H9 (cell line): ENCODE measurements around the gene ST14. TPM values are rescaled to one million over a fixed set of nuclear protein-coding genes. Genes with fewer than 3 reads are reported as not detected.

Experiments used
- DNase-seq: peaks from one replicate; pipeline ENCODE4 v3.0.0-alpha.2; 2017
- H2AFZ ChIP-seq: one replicate; pipeline ENCODE4 v1.6.1; 2013; ENCODE audit warnings: mild to moderate bottlenecking, low read length, control low read depth, moderate library complexity
- H2AK5ac ChIP-seq: 2 replicates; pipeline ENCODE4 v1.6.1; 2013; ENCODE audit warnings: low read length, control low read depth, mixed read lengths; ENCODE audit not compliant: insufficient read length
- H2BK120ac ChIP-seq: one replicate; pipeline ENCODE4 v1.6.1; 2013; ENCODE audit warnings: low read depth, mild to moderate bottlenecking, low read length, control low read depth, inconsistent platforms; ENCODE audit not compliant: poor library complexity, severe bottlenecking
- H2BK12ac ChIP-seq: 2 replicates; pipeline ENCODE4 v1.6.1; 2013; ENCODE audit warnings: low read length, control low read depth, mixed read lengths, low read depth; ENCODE audit not compliant: insufficient read length
- H2BK15ac ChIP-seq: 2 replicates; pipeline ENCODE4 v1.6.1; 2013; ENCODE audit warnings: low read depth, low read length, control low read depth
- H2BK20ac ChIP-seq: one replicate; pipeline ENCODE4 v1.6.1; 2013; ENCODE audit warnings: low read depth, mild to moderate bottlenecking, low read length, control low read depth, inconsistent platforms; ENCODE audit not compliant: poor library complexity, severe bottlenecking
- H2BK5ac ChIP-seq: 2 replicates; pipeline ENCODE4 v1.6.1; 2013; ENCODE audit warnings: low read length, control low read depth, mixed read lengths; ENCODE audit not compliant: insufficient read length
- H3K14ac ChIP-seq: 2 replicates; pipeline ENCODE4 v1.6.1; 2013; ENCODE audit warnings: low read length, control low read depth; ENCODE audit not compliant: insufficient read depth
- H3K18ac ChIP-seq: 2 replicates; pipeline ENCODE4 v1.6.1; 2013; ENCODE audit warnings: low read depth, mild to moderate bottlenecking, mixed read lengths, low read length, control low read depth; ENCODE audit not compliant: insufficient read length
- H3K23ac ChIP-seq: 2 replicates; pipeline ENCODE4 v1.6.1; 2013; ENCODE audit warnings: low read length, control low read depth, mixed read lengths, low read depth; ENCODE audit not compliant: insufficient read length
- H3K23me2 ChIP-seq: 2 replicates; pipeline ENCODE4 v1.6.1; 2013; ENCODE audit warnings: low read depth, mild to moderate bottlenecking, mixed read lengths, low read length, control low read depth; ENCODE audit not compliant: insufficient read length, poor library complexity, severe bottlenecking
- H3K27ac ChIP-seq: 2 replicates; pipeline ENCODE4 v1.5.1; 2013; ENCODE audit warnings: low read length, control low read depth, mixed read lengths, low read depth; ENCODE audit not compliant: insufficient read length
- H3K27me3 ChIP-seq: 2 replicates; pipeline ENCODE4 v1.6.1; 2013; ENCODE audit warnings: low read length, control low read depth, inconsistent platforms; ENCODE audit not compliant: insufficient read depth
- H3K4ac ChIP-seq: 2 replicates; pipeline ENCODE4 v1.6.1; 2013; ENCODE audit warnings: low read depth, mild to moderate bottlenecking, control low read depth, inconsistent platforms, low read length, moderate library complexity
- H3K4me1 ChIP-seq: 2 replicates; pipeline ENCODE4 v1.6.1; 2013; ENCODE audit warnings: low read length, control low read depth, inconsistent platforms; ENCODE audit not compliant: insufficient read depth
- H3K4me2 ChIP-seq: 2 replicates; pipeline ENCODE4 v1.6.1; 2013; ENCODE audit warnings: low read length, control low read depth, mixed read lengths; ENCODE audit not compliant: insufficient read length, insufficient read depth
- H3K56ac ChIP-seq: 2 replicates; pipeline ENCODE4 v1.6.1; 2013; ENCODE audit warnings: low read depth, mild to moderate bottlenecking, mixed read lengths, low read length, control low read depth; ENCODE audit not compliant: insufficient read length
- H3K79me1 ChIP-seq: 2 replicates; pipeline ENCODE4 v1.6.1; 2013; ENCODE audit warnings: low read depth, mild to moderate bottlenecking, moderate library complexity, low read length, control low read depth, inconsistent platforms; ENCODE audit not compliant: insufficient read depth, poor library complexity, severe bottlenecking
- H3K79me2 ChIP-seq: 2 replicates; pipeline ENCODE4 v1.6.1; 2013; ENCODE audit warnings: low read length, control low read depth, inconsistent platforms; ENCODE audit not compliant: insufficient read depth
- H3K9ac ChIP-seq: 2 replicates; pipeline ENCODE4 v1.6.1; 2013; ENCODE audit warnings: low read length, control low read depth, mixed read lengths; ENCODE audit not compliant: insufficient read length; ENCODE audit errors: extremely low read depth
- H3K9me3 ChIP-seq: one replicate; pipeline ENCODE4 v1.6.1; 2013; ENCODE audit warnings: low read depth, low read length, inconsistent platforms; ENCODE audit not compliant: control insufficient read depth
- H3T11ph ChIP-seq: one replicate; pipeline ENCODE4 v1.6.1; 2013; ENCODE audit warnings: mild to moderate bottlenecking, low read length, control low read depth, inconsistent platforms
- H4K20me1 ChIP-seq: one replicate; pipeline ENCODE4 v1.6.1; 2013; ENCODE audit not compliant: control insufficient read depth, insufficient read length, insufficient read depth
- H4K5ac ChIP-seq: 2 replicates; pipeline ENCODE4 v1.6.1; 2013; ENCODE audit warnings: low read depth, mild to moderate bottlenecking, mixed read lengths, low read length, control low read depth; ENCODE audit not compliant: insufficient read length
- H4K8ac ChIP-seq: replicated peaks from 2 replicates; pipeline ENCODE4 v1.6.1; 2013; ENCODE audit warnings: low read length, control low read depth, mixed read lengths, low read depth; ENCODE audit not compliant: insufficient read length
- H4K91ac ChIP-seq: 2 replicates; pipeline ENCODE4 v1.6.1; 2013; ENCODE audit warnings: low read depth, mild to moderate bottlenecking, moderate library complexity, mixed read lengths, low read length, control low read depth; ENCODE audit not compliant: insufficient read length
- H3K27ac Mint-ChIP-seq, 3 experiments: 2 replicates in 2 of 3; 3 replicates in 1 of 3; pipeline ENCODE4 v1.8.0; 2020 to 2021; ENCODE audit warnings: mixed read lengths in 3 of 3, mild to moderate bottlenecking in 1 of 3, moderate library complexity in 1 of 3
- H3K27me3 Mint-ChIP-seq: 2 replicates; pipeline ENCODE4 v1.8.0; 2021; ENCODE audit warnings: low read depth, mild to moderate bottlenecking, moderate library complexity, mixed read lengths
- H3K36me3 Mint-ChIP-seq, 3 experiments: 2 replicates in 2 of 3; 3 replicates in 1 of 3; pipeline ENCODE4 v1.8.0; 2020 to 2021; ENCODE audit warnings: low read depth in 3 of 3, mixed read lengths in 3 of 3; ENCODE audit not compliant: insufficient read depth in 1 of 3
- H3K4me1 Mint-ChIP-seq, 2 experiments: 2 replicates each; pipeline ENCODE4 v1.8.0; 2020; ENCODE audit warnings: mixed read lengths in 2 of 2
- H3K4me3 Mint-ChIP-seq, 2 experiments: 2 replicates in 1 of 2; 3 replicates in 1 of 2; pipeline ENCODE4 v1.8.0; 2020 to 2021; ENCODE audit warnings: mild to moderate bottlenecking in 2 of 2, mixed read lengths in 2 of 2, moderate library complexity in 1 of 2
- H3K9me3 Mint-ChIP-seq, 2 experiments: 2 replicates in 1 of 2; 3 replicates in 1 of 2; pipeline ENCODE4 v1.8.0; 2020; ENCODE audit warnings: mild to moderate bottlenecking in 2 of 2, mixed read lengths in 2 of 2, moderate library complexity in 1 of 2
- CTCF ChIP-seq: fragments of 200-600 bp; sonication (generic); conservative IDR thresholded peaks from 3 replicates; pipeline ENCODE4 v1.8.0; 2021; ENCODE audit warnings: antibody characterized with exemption, mild to moderate bottlenecking
- WGBS: extraction: QIAGEN DNeasy Blood & Tissue Kit; methylation state at CpG from one replicate; pipeline ENCODE4 v1.1.7; 2013; ENCODE audit warnings: missing lambda C conversion rate, low lambda C conversion rate, mixed read lengths; ENCODE audit not compliant: insufficient read length; ENCODE audit errors: extremely low coverage; 5-methylcytosine and 5-hydroxymethylcytosine counted together
- total RNA-seq: library from RNA; stranded (reverse); gene quantifications from 2 replicates; pipeline ENCODE4 v1.2.1, GENCODE V29; 2021

Gene ST14
- total RNA-seq, 1 experiment from 2014 or later: 22.4 TPM

- Histone ChIP-seq H3K27ac (no peak overlapping the region), H3K9me3 (no peaks in the 10 kb centered on the region), H4K20me1 (no peaks in the 10 kb centered on the region), H3K79me1 (no peaks in the 10 kb centered on the region), H2AFZ (no peak overlapping the region), H2BK15ac (no peak overlapping the region), H2BK12ac (no peak overlapping the region), H3K4me1 (no peaks in the 10 kb centered on the region; the same call in 1 of the 2 replicates), H3T11ph (no peak overlapping the region), H3K56ac (no peak overlapping the region), H4K91ac (no peak overlapping the region), H3K23me2 (peaks cover 8% of the 10 kb centered on the region), H3K4ac (no peak overlapping the region), H3K27me3 (peaks cover 14% of the 10 kb centered on the region; the same call in 1 of the 2 replicates), H3K4me2 (no peak overlapping the region), H4K5ac (no peak overlapping the region), H2AK5ac (no peak overlapping the region), H4K8ac (no peak overlapping the region), H3K23ac (no peak overlapping the region), H3K79me2 (no peaks in the 10 kb centered on the region), H3K14ac (no peak overlapping the region; the same call in 1 of the 2 replicates), H3K18ac (no peak overlapping the region), H2BK5ac (no peak overlapping the region), H2BK120ac (no peak overlapping the region), H3K9ac (no peak overlapping the region), H2BK20ac (no peak overlapping the region)
- Mint-ChIP-seq H3K4me3 (no peak overlapping the region), H3K9me3 (no peaks in the 10 kb centered on the region; a peak in 1 of 5 replicates), H3K27me3 (peaks cover 41% of the 10 kb centered on the region), H3K4me1 (peaks cover 35% of the 10 kb centered on the region in 2 experiments), H3K36me3 (no peaks in the 10 kb centered on the region; a peak in 1 of 7 replicates), H3K27ac (no peak overlapping the region; a peak in 1 of 7 replicates)
- WGBS: no CpG with 5 or more reads among the region's 11 CpGs
- no peak for DNase-seq
- TF ChIP-seq CTCF: no peak
These were observed 3.2 kb upstream of the ST14 start for GRCh38 chr11:130156108-130157022.
